H9 (cell line): Measurements from ENCODE around the gene TBX3. TPM values are rescaled to one million over a fixed set of nuclear protein-coding genes. Genes with fewer than 3 reads are reported as not detected.

Experiments
- DNase-seq: peaks from one replicate; pipeline ENCODE4 v3.0.0-alpha.2; 2017
- H2AFZ ChIP-seq: one replicate; pipeline ENCODE4 v1.6.1; 2013; ENCODE audit warnings: mild to moderate bottlenecking, low read length, control low read depth, moderate library complexity
- H2AK5ac ChIP-seq: 2 replicates; pipeline ENCODE4 v1.6.1; 2013; ENCODE audit warnings: low read length, control low read depth, mixed read lengths; ENCODE audit not compliant: insufficient read length
- H2BK120ac ChIP-seq: one replicate; pipeline ENCODE4 v1.6.1; 2013; ENCODE audit warnings: low read depth, mild to moderate bottlenecking, low read length, control low read depth, inconsistent platforms; ENCODE audit not compliant: poor library complexity, severe bottlenecking
- H2BK12ac ChIP-seq: 2 replicates; pipeline ENCODE4 v1.6.1; 2013; ENCODE audit warnings: low read length, control low read depth, mixed read lengths, low read depth; ENCODE audit not compliant: insufficient read length
- H2BK15ac ChIP-seq: 2 replicates; pipeline ENCODE4 v1.6.1; 2013; ENCODE audit warnings: low read depth, low read length, control low read depth
- H2BK20ac ChIP-seq: one replicate; pipeline ENCODE4 v1.6.1; 2013; ENCODE audit warnings: low read depth, mild to moderate bottlenecking, low read length, control low read depth, inconsistent platforms; ENCODE audit not compliant: poor library complexity, severe bottlenecking
- H2BK5ac ChIP-seq: 2 replicates; pipeline ENCODE4 v1.6.1; 2013; ENCODE audit warnings: low read length, control low read depth, mixed read lengths; ENCODE audit not compliant: insufficient read length
- H3K14ac ChIP-seq: 2 replicates; pipeline ENCODE4 v1.6.1; 2013; ENCODE audit warnings: low read length, control low read depth; ENCODE audit not compliant: insufficient read depth
- H3K18ac ChIP-seq: 2 replicates; pipeline ENCODE4 v1.6.1; 2013; ENCODE audit warnings: low read depth, mild to moderate bottlenecking, mixed read lengths, low read length, control low read depth; ENCODE audit not compliant: insufficient read length
- H3K23ac ChIP-seq: 2 replicates; pipeline ENCODE4 v1.6.1; 2013; ENCODE audit warnings: low read length, control low read depth, mixed read lengths, low read depth; ENCODE audit not compliant: insufficient read length
- H3K23me2 ChIP-seq: 2 replicates; pipeline ENCODE4 v1.6.1; 2013; ENCODE audit warnings: low read depth, mild to moderate bottlenecking, mixed read lengths, low read length, control low read depth; ENCODE audit not compliant: insufficient read length, poor library complexity, severe bottlenecking
- H3K27ac ChIP-seq: 2 replicates; pipeline ENCODE4 v1.5.1; 2013; ENCODE audit warnings: low read length, control low read depth, mixed read lengths, low read depth; ENCODE audit not compliant: insufficient read length
- H3K27me3 ChIP-seq: 2 replicates; pipeline ENCODE4 v1.6.1; 2013; ENCODE audit warnings: low read length, control low read depth, inconsistent platforms; ENCODE audit not compliant: insufficient read depth
- H3K4ac ChIP-seq: 2 replicates; pipeline ENCODE4 v1.6.1; 2013; ENCODE audit warnings: low read depth, mild to moderate bottlenecking, control low read depth, inconsistent platforms, low read length, moderate library complexity
- H3K4me1 ChIP-seq: 2 replicates; pipeline ENCODE4 v1.6.1; 2013; ENCODE audit warnings: low read length, control low read depth, inconsistent platforms; ENCODE audit not compliant: insufficient read depth
- H3K4me2 ChIP-seq: 2 replicates; pipeline ENCODE4 v1.6.1; 2013; ENCODE audit warnings: low read length, control low read depth, mixed read lengths; ENCODE audit not compliant: insufficient read length, insufficient read depth
- H3K56ac ChIP-seq: 2 replicates; pipeline ENCODE4 v1.6.1; 2013; ENCODE audit warnings: low read depth, mild to moderate bottlenecking, mixed read lengths, low read length, control low read depth; ENCODE audit not compliant: insufficient read length
- H3K79me1 ChIP-seq: 2 replicates; pipeline ENCODE4 v1.6.1; 2013; ENCODE audit warnings: low read depth, mild to moderate bottlenecking, moderate library complexity, low read length, control low read depth, inconsistent platforms; ENCODE audit not compliant: insufficient read depth, poor library complexity, severe bottlenecking
- H3K79me2 ChIP-seq: 2 replicates; pipeline ENCODE4 v1.6.1; 2013; ENCODE audit warnings: low read length, control low read depth, inconsistent platforms; ENCODE audit not compliant: insufficient read depth
- H3K9ac ChIP-seq: 2 replicates; pipeline ENCODE4 v1.6.1; 2013; ENCODE audit warnings: low read length, control low read depth, mixed read lengths; ENCODE audit not compliant: insufficient read length; ENCODE audit errors: extremely low read depth
- H3K9me3 ChIP-seq: one replicate; pipeline ENCODE4 v1.6.1; 2013; ENCODE audit warnings: low read depth, low read length, inconsistent platforms; ENCODE audit not compliant: control insufficient read depth
- H3T11ph ChIP-seq: one replicate; pipeline ENCODE4 v1.6.1; 2013; ENCODE audit warnings: mild to moderate bottlenecking, low read length, control low read depth, inconsistent platforms
- H4K20me1 ChIP-seq: one replicate; pipeline ENCODE4 v1.6.1; 2013; ENCODE audit not compliant: control insufficient read depth, insufficient read length, insufficient read depth
- H4K5ac ChIP-seq: 2 replicates; pipeline ENCODE4 v1.6.1; 2013; ENCODE audit warnings: low read depth, mild to moderate bottlenecking, mixed read lengths, low read length, control low read depth; ENCODE audit not compliant: insufficient read length
- H4K8ac ChIP-seq: replicated peaks from 2 replicates; pipeline ENCODE4 v1.6.1; 2013; ENCODE audit warnings: low read length, control low read depth, mixed read lengths, low read depth; ENCODE audit not compliant: insufficient read length
- H4K91ac ChIP-seq: 2 replicates; pipeline ENCODE4 v1.6.1; 2013; ENCODE audit warnings: low read depth, mild to moderate bottlenecking, moderate library complexity, mixed read lengths, low read length, control low read depth; ENCODE audit not compliant: insufficient read length
- H3K27ac Mint-ChIP-seq, 3 experiments: 2 replicates in 2 of 3; 3 replicates in 1 of 3; pipeline ENCODE4 v1.8.0; 2020 to 2021; ENCODE audit warnings: mixed read lengths in 3 of 3, mild to moderate bottlenecking in 1 of 3, moderate library complexity in 1 of 3
- H3K27me3 Mint-ChIP-seq: 2 replicates; pipeline ENCODE4 v1.8.0; 2021; ENCODE audit warnings: low read depth, mild to moderate bottlenecking, moderate library complexity, mixed read lengths
- H3K36me3 Mint-ChIP-seq, 3 experiments: 2 replicates in 2 of 3; 3 replicates in 1 of 3; pipeline ENCODE4 v1.8.0; 2020 to 2021; ENCODE audit warnings: low read depth in 3 of 3, mixed read lengths in 3 of 3; ENCODE audit not compliant: insufficient read depth in 1 of 3
- H3K4me1 Mint-ChIP-seq, 2 experiments: 2 replicates each; pipeline ENCODE4 v1.8.0; 2020; ENCODE audit warnings: mixed read lengths in 2 of 2
- H3K4me3 Mint-ChIP-seq, 2 experiments: 2 replicates in 1 of 2; 3 replicates in 1 of 2; pipeline ENCODE4 v1.8.0; 2020 to 2021; ENCODE audit warnings: mild to moderate bottlenecking in 2 of 2, mixed read lengths in 2 of 2, moderate library complexity in 1 of 2
- H3K9me3 Mint-ChIP-seq, 2 experiments: 2 replicates in 1 of 2; 3 replicates in 1 of 2; pipeline ENCODE4 v1.8.0; 2020; ENCODE audit warnings: mild to moderate bottlenecking in 2 of 2, mixed read lengths in 2 of 2, moderate library complexity in 1 of 2
- CTCF ChIP-seq: fragments of 200-600 bp; sonication (generic); conservative IDR thresholded peaks from 3 replicates; pipeline ENCODE4 v1.8.0; 2021; ENCODE audit warnings: antibody characterized with exemption, mild to moderate bottlenecking
- WGBS: extraction: QIAGEN DNeasy Blood & Tissue Kit; methylation state at CpG from one replicate; pipeline ENCODE4 v1.1.7; 2013; ENCODE audit warnings: missing lambda C conversion rate, low lambda C conversion rate, mixed read lengths; ENCODE audit not compliant: insufficient read length; ENCODE audit errors: extremely low coverage; 5-methylcytosine and 5-hydroxymethylcytosine counted together
- total RNA-seq: library from RNA; stranded (reverse); gene quantifications from 2 replicates; pipeline ENCODE4 v1.2.1, GENCODE V29; 2021

The TBX3 gene
- total RNA-seq, 1 experiment from 2014 or later, result 0.04 TPM

GRCh38 chr12:114701104-114701414 lies 17.1 kb upstream of the TBX3 start:
- no peak overlapping the region for H2BK15ac ChIP-seq
- no peak overlapping the region for H3K56ac ChIP-seq
- peaks cover 6% of the 10 kb centered on the region; the same call in 1 of the 2 replicates for H3K4me1 ChIP-seq
- Mint-ChIP-seq H3K27ac (no peak overlapping the region), H3K36me3 (no peaks in the 10 kb centered on the region), H3K4me1 (peaks cover 27 to 60% of the 10 kb centered on the region in 2 experiments), H3K9me3 (peaks cover 0 to 13% of the 10 kb centered on the region in 2 experiments; a peak in 2 of 5 replicates), H3K27me3 (peaks cover 100% of the 10 kb centered on the region), H3K4me3 (peak overlapping the region in 1 of 2 experiments; percentile 42; a peak in 1 of 5 replicates)
- no peak overlapping the region for H3K9ac ChIP-seq
- H2BK12ac ChIP-seq, result no peak overlapping the region
- no peak for DNase-seq
- H2AFZ ChIP-seq, result no peak overlapping the region
- H3K14ac ChIP-seq, result no peak overlapping the region
- no peak overlapping the region for H2BK5ac ChIP-seq
- H3K27ac ChIP-seq, result no peak overlapping the region
- no CpG with 5 or more reads among the region's 3 CpGs for WGBS
- no peak overlapping the region for H3K4me2 ChIP-seq
- no peaks in the 10 kb centered on the region for H4K20me1 ChIP-seq
- no peak overlapping the region for H3K18ac ChIP-seq
- peaks cover 81% of the 10 kb centered on the region for H3K27me3 ChIP-seq
- H3K23ac ChIP-seq, result no peak overlapping the region
- H3K4ac ChIP-seq, result no peak overlapping the region
- no peak overlapping the region for H4K8ac ChIP-seq
- no peak for TF ChIP-seq CTCF
- H2AK5ac ChIP-seq, result no peak overlapping the region
- H3K23me2 ChIP-seq, result no peaks in the 10 kb centered on the region
- H3K79me1 ChIP-seq, result no peaks in the 10 kb centered on the region
- H3K9me3 ChIP-seq, result no peaks in the 10 kb centered on the region
- no peak overlapping the region for H3T11ph ChIP-seq
- no peak overlapping the region for H2BK20ac ChIP-seq
- no peak overlapping the region for H2BK120ac ChIP-seq
- H4K91ac ChIP-seq, result no peak overlapping the region
- no peaks in the 10 kb centered on the region for H3K79me2 ChIP-seq
- H4K5ac ChIP-seq, result no peak overlapping the region
